Suprapubic skin (tissue), 4 donors: ENCODE data around the gene RGP1. TPM values are rescaled to one million over a fixed set of nuclear protein-coding genes. Genes with fewer than 3 reads are reported as not detected.

Experiments
- DNase-seq, 2 donors: peaks; one replicate each; pipeline ENCODE4 v3.0.0-alpha.2; 2019; ENCODE audit warnings: low spot score in 2 of 2
- H3K27ac ChIP-seq: fragments of 200-600 bp; sonication (generic); one replicate; pipeline ENCODE4 v1.5.1; 2019
- H3K27me3 ChIP-seq: fragments of 200-600 bp; sonication (generic); one replicate; pipeline ENCODE4 v1.5.1; 2019
- H3K36me3 ChIP-seq: fragments of 200-600 bp; sonication (generic); one replicate; pipeline ENCODE4 v1.5.1; 2019
- H3K4me1 ChIP-seq: fragments of 200-600 bp; sonication (generic); one replicate; pipeline ENCODE4 v1.5.1; 2019
- H3K4me3 ChIP-seq: fragments of 200-600 bp; sonication (generic); one replicate; pipeline ENCODE4 v1.5.1; 2019; ENCODE audit warnings: mild to moderate bottlenecking
- H3K9me3 ChIP-seq: fragments of 200-600 bp; sonication (generic); one replicate; pipeline ENCODE4 v1.5.1; 2019
- EP300 ChIP-seq: sonication (generic); formaldehyde crosslinking; IDR thresholded peaks from one replicate; pipeline ENCODE4 v1.6.1; 2017; ENCODE audit warnings: antibody characterized with exemption
- POLR2A ChIP-seq, 2 donors: fragments of 450-650 bp; IDR thresholded peaks; one replicate each; pipeline ENCODE4 v1.6.1; 2017; ENCODE audit warnings: antibody characterized with exemption in 2 of 2, mild to moderate bottlenecking in 2 of 2, moderate library complexity in 2 of 2
- POLR2AphosphoS5 ChIP-seq, 3 donors: sonication (generic); formaldehyde crosslinking; IDR thresholded peaks; one replicate each; pipeline ENCODE4 v1.6.1; 2017; ENCODE audit warnings: antibody characterized with exemption in 3 of 3
- WGBS: methylation state at CpG from one replicate; pipeline ENCODE4 v1.1.5; 2018; 5-methylcytosine and 5-hydroxymethylcytosine counted together
- total RNA-seq, 4 donors: library from RNA; depleted of rRNA; stranded (reverse); fragments of >200 nt; gene quantifications; one replicate each; pipeline ENCODE4 v1.1.0, GENCODE V29; 2016
- TF ChIP-seq, protein P1 (sequence below), 2 donors: fragments of 200-600 bp in 1 of 2; fragments of 450-650 bp in 1 of 2; sonication (generic) in 1 of 2; IDR thresholded peaks; one replicate each; pipeline ENCODE4 v1.5.1; 2016 to 2019; ENCODE audit warnings: antibody characterized with exemption in 2 of 2, mild to moderate bottlenecking in 1 of 2, moderate library complexity in 1 of 2

RGP1 gene
- total RNA-seq, 4 donors from 2014 or later, result 20.2 to 34.7 (median 27.7) TPM

DNA sequence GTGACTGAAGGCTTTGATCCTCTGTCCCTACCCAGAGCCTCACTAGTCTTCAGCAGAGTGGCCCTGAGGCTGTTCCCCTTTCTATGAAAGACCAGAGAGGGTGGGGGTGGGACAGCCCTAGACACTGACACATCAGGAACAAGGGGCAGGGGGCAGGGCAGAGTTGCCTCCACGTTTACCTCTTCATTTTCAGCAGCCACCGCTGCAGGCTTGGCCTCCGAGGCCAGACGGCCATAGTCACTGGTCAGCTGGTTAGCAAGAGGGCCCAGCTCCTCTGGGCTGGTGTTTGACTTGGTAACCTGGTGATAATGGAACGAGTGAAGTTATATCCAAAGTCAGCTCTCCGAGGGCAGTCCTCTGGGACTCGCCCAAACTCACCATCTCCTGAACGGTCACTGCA lies 43.7 kb upstream of the RGP1 start:
- Histone ChIP-seq H3K36me3 (peaks cover 98% of the 10 kb centered on the region), H3K27ac (no peak overlapping the region), H3K4me1 (no peaks in the 10 kb centered on the region), H3K4me3 (no peak overlapping the region), H3K9me3 (no peaks in the 10 kb centered on the region), H3K27me3 (no peaks in the 10 kb centered on the region)
- DNase-seq, result no peak
- TF ChIP-seq, protein P1, sequence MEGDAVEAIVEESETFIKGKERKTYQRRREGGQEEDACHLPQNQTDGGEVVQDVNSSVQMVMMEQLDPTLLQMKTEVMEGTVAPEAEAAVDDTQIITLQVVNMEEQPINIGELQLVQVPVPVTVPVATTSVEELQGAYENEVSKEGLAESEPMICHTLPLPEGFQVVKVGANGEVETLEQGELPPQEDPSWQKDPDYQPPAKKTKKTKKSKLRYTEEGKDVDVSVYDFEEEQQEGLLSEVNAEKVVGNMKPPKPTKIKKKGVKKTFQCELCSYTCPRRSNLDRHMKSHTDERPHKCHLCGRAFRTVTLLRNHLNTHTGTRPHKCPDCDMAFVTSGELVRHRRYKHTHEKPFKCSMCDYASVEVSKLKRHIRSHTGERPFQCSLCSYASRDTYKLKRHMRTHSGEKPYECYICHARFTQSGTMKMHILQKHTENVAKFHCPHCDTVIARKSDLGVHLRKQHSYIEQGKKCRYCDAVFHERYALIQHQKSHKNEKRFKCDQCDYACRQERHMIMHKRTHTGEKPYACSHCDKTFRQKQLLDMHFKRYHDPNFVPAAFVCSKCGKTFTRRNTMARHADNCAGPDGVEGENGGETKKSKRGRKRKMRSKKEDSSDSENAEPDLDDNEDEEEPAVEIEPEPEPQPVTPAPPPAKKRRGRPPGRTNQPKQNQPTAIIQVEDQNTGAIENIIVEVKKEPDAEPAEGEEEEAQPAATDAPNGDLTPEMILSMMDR (IDR thresholded peaks at IDR 0.05), result no peak
- WGBS, result 89% methylated on average over 8 of the region's 8 CpGs

DNA sequence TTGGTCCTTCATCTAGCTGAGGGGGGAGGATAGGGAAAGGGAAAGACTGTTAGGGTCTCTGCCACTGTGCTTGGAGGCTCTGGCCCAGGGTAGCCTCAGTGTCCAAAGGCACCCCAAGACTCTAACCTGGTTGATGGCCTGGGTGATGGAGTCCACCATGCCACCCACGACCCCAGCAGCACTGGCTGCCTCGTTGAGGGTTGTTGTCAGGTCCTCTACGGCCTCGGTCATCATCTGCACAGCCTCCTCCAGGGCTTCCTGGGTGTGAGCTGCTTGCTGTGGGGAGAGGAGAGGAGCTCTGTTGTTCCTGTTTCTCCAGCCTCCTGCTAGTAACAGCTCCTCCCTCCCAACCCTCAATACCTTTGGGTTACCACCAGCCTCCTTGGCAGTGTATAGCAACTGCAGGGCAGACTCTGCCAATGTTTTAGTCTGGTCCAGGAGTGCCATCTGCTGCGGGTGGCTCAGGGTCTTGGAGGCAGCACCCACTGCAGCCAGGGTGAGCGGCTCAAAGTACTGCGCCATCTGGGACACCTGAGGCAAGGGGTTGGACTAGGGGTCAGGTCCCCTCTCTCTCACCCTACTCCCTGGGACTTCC lies 43.2 kb upstream of the RGP1 start:
- Histone ChIP-seq H3K27me3 (no peaks in the 10 kb centered on the region), H3K9me3 (no peaks in the 10 kb centered on the region), H3K4me1 (no peaks in the 10 kb centered on the region), H3K36me3 (peaks cover 98% of the 10 kb centered on the region), H3K27ac (no peak overlapping the region), H3K4me3 (no peak overlapping the region)
- no peak for DNase-seq
- no peak for TF ChIP-seq POLR2AphosphoS5 (IDR thresholded peaks at IDR 0.05)
- TF ChIP-seq POLR2A (IDR thresholded peaks at IDR 0.05), result no peak
- TF ChIP-seq, protein P1 (IDR thresholded peaks at IDR 0.05), result no peak
- no peak for TF ChIP-seq EP300
- WGBS, result 80% methylated on average over 4 of the region's 7 CpGs

DNA sequence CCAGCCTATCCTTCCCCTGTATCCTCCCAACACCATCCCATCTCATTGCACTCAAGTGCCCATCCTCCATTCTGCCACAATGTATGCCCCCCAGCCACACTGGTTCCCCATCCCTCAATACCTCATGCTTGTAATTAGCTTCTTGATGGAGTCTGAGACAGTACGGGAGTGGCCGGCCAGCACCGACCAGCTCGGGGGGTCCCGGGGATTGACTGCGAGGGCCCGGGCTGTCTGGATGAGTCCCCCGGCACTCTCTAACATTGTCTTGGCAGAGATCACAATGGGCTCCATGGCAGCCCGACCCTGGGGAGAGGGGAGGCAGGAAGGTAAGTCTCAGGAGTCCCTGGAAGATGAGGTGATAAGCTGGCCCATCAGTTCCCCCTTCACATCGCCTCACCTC lies 42.1 kb upstream of the RGP1 start:
- TF ChIP-seq POLR2AphosphoS5 (IDR thresholded peaks at IDR 0.05), result no peak
- TF ChIP-seq POLR2A (IDR thresholded peaks at IDR 0.05), result no peak
- no peak for TF ChIP-seq EP300
- TF ChIP-seq, protein P1 (IDR thresholded peaks at IDR 0.05), result no peak
- WGBS, result 95% methylated on average over 10 of the region's 10 CpGs
- H3K9me3 ChIP-seq, result no peaks in the 10 kb centered on the region
- peaks cover 98% of the 10 kb centered on the region for H3K36me3 ChIP-seq
- H3K27ac ChIP-seq, result no peak overlapping the region
- no peak for DNase-seq
- H3K4me1 ChIP-seq, result no peaks in the 10 kb centered on the region
- H3K4me3 ChIP-seq, result no peak overlapping the region
- no peaks in the 10 kb centered on the region for H3K27me3 ChIP-seq

DNA sequence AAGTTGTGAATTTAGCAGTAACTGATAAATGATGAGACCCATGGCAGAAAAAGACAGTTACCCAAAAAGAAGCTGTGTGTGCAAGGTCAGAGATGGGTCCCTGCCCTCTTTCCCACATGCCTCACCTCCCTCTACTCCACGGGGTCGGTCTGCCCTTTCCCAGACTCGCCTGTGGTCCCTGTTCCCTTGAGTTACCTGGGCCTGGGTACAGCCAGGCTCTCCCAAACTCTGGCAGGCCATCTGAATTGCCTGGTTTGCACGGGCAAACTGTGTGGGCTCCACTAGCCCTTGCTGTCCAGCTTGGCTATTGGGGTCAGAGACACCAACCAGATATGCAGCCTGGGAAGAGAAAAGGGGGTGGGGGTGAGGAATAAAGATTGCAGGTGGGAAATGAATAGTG lies 40.9 kb upstream of the RGP1 start:
- Histone ChIP-seq H3K4me1 (no peaks in the 10 kb centered on the region), H3K9me3 (no peaks in the 10 kb centered on the region), H3K4me3 (no peak overlapping the region), H3K27ac (no peak overlapping the region), H3K36me3 (peaks cover 98% of the 10 kb centered on the region), H3K27me3 (no peaks in the 10 kb centered on the region)
- 100% methylated on average over 4 of the region's 4 CpGs for WGBS
- DNase-seq, result no peak
- TF ChIP-seq POLR2A (IDR thresholded peaks at IDR 0.05) (no peak), EP300 (no peak), POLR2AphosphoS5 (IDR thresholded peaks at IDR 0.05) (no peak)
- TF ChIP-seq, protein P1 (IDR thresholded peaks at IDR 0.05), result no peak

DNA sequence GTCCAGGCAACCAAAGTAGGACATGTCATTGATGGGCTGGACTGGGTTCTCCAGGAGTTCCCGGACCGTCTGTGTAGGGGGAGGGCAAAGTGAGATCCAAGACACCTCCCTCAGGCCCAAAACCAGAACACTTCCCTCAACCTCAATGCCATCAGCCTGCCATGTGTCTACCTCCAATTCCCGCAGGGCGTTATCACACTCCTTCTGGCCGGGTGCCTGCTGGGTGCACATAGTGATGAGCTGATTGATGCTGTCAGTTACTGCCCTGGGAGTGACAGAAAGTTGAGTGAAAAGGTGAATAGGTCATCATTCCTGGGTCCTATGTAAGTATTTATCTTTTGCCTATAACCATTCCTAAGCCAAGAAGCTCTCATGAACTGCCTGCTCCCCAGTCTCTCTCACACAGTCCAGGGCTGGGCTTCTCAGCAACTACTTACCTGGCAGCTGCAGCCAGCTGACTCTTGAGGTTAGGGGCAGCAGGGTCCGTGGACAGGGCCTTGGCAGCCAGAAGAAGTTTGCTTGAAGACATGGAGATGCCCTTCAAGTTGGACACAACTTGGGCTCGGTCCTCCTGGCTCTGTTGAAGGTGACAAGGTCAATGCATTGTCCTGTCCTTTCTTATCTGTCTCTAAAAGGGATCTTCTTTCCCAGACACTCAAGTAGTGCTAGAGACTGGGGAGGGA lies 38.1 kb upstream of the RGP1 start:
- H3K4me1 ChIP-seq, result no peaks in the 10 kb centered on the region
- H3K27ac ChIP-seq, result no peak overlapping the region
- no peaks in the 10 kb centered on the region for H3K9me3 ChIP-seq
- no peak for DNase-seq
- 75% methylated on average over 5 of the region's 7 CpGs for WGBS
- no peaks in the 10 kb centered on the region for H3K27me3 ChIP-seq
- no peak for TF ChIP-seq POLR2A (IDR thresholded peaks at IDR 0.05)
- TF ChIP-seq, protein P1 (IDR thresholded peaks at IDR 0.05), result no peak
- no peak for TF ChIP-seq POLR2AphosphoS5 (IDR thresholded peaks at IDR 0.05)
- no peak for TF ChIP-seq EP300
- peaks cover 98% of the 10 kb centered on the region for H3K36me3 ChIP-seq
- H3K4me3 ChIP-seq, result no peak overlapping the region
